GM11168 (cell line): Measurements from ENCODE around the gene SMARCE1.

Source experiments
- in situ Hi-C: fragments of 300-500 bp; cut with MboI; formaldehyde crosslinking; loops from one replicate; pipeline ENCODE4 v1.12.0; 2022; ENCODE audit warnings: low sequenced_read_pairs; ENCODE audit not compliant: unreplicated experiment

SMARCE1 gene

GRCh38 chr17:40614431-40615067 is 33.1 kb downstream of the SMARCE1 start:
- in situ Hi-C loops: loop anchor here (25.0 kb wide), 1 partner anchor 1048 kb away; no protein-coding TSS in a partner anchor

- in situ Hi-C loops: loop anchor here (25.0 kb wide), 1 partner anchor 1049 kb away; no protein-coding TSS in a partner anchor
Measured at GRCh38 chr17:40613467-40614154, 34.0 kb downstream of the SMARCE1 start.

- in situ Hi-C loops: loop anchor here (25.0 kb wide), 1 partner anchor 1050 kb away; no protein-coding TSS in a partner anchor
Measured at GRCh38 chr17:40612599-40613244, 34.9 kb downstream of the SMARCE1 start.

GRCh38 chr17:40611840-40612474 is 35.7 kb downstream of the SMARCE1 start:
- in situ Hi-C loops: loop anchor here (25.0 kb wide), 1 partner anchor 1050 kb away; no protein-coding TSS in a partner anchor

- in situ Hi-C loops: loop anchor here (25.0 kb wide), 1 partner anchor 1052 kb away; no protein-coding TSS in a partner anchor
Measured at GRCh38 chr17:40610359-40610758, 37.3 kb downstream of the SMARCE1 start.

- in situ Hi-C loops: loop anchor here (25.0 kb wide), 1 partner anchor 1054 kb away; no protein-coding TSS in a partner anchor
Measured at GRCh38 chr17:40608061-40608581, 39.5 kb downstream of the SMARCE1 start.

GRCh38 chr17:40607641-40608040 is 40.0 kb downstream of the SMARCE1 start:
- in situ Hi-C loops: loop anchor here (25.0 kb wide), 1 partner anchor 1055 kb away; no protein-coding TSS in a partner anchor

- in situ Hi-C loops: loop anchor here (25.0 kb wide), 1 partner anchor 1056 kb away; no protein-coding TSS in a partner anchor
Measured at GRCh38 chr17:40606548-40607353, 40.9 kb downstream of the SMARCE1 start.

GRCh38 chr17:40605306-40605705 is 42.3 kb downstream of the SMARCE1 start:
- in situ Hi-C loops: loop anchor here (25.0 kb wide), 1 partner anchor 1057 kb away; no protein-coding TSS in a partner anchor

GRCh38 chr17:40604327-40605080 is 43.1 kb downstream of the SMARCE1 start:
- in situ Hi-C loops: loop anchor here (5.0 to 25.0 kb wide), 2 partner anchors 42 to 1058 kb away; no protein-coding TSS in a partner anchor

GRCh38 chr17:40602445-40603443 is 44.9 kb downstream of the SMARCE1 start:
- in situ Hi-C loops: loop anchor here (5.0 to 25.0 kb wide), 2 partner anchors 40 to 1060 kb away; no protein-coding TSS in a partner anchor

- in situ Hi-C loops: loop anchor here (5.0 to 25.0 kb wide), 2 partner anchors 38 to 1062 kb away; no protein-coding TSS in a partner anchor
Measured at GRCh38 chr17:40600486-40601046, 47.1 kb downstream of the SMARCE1 start.

- in situ Hi-C loops: no loop called here
Measured at GRCh38 chr17:40599468-40599763, 48.2 kb downstream of the SMARCE1 start.

GRCh38 chr17:40598619-40599467 is 48.8 kb downstream of the SMARCE1 start:
- in situ Hi-C loops: no loop called here

GRCh38 chr17:40598301-40598618 is 49.4 kb downstream of the SMARCE1 start:
- in situ Hi-C loops: no loop called here
